ENCODE measurements around the gene RFX7. TPM values are rescaled to one million over a fixed set of nuclear protein-coding genes. Genes with fewer than 3 reads are reported as not detected.

Gene RFX7
- total and polyA plus RNA-seq, 2 of the 8 experiments (the other 6 are each of a cell fraction or from before 2014, with no cell fraction given), result 10.4 to 40.9 TPM

DNA sequence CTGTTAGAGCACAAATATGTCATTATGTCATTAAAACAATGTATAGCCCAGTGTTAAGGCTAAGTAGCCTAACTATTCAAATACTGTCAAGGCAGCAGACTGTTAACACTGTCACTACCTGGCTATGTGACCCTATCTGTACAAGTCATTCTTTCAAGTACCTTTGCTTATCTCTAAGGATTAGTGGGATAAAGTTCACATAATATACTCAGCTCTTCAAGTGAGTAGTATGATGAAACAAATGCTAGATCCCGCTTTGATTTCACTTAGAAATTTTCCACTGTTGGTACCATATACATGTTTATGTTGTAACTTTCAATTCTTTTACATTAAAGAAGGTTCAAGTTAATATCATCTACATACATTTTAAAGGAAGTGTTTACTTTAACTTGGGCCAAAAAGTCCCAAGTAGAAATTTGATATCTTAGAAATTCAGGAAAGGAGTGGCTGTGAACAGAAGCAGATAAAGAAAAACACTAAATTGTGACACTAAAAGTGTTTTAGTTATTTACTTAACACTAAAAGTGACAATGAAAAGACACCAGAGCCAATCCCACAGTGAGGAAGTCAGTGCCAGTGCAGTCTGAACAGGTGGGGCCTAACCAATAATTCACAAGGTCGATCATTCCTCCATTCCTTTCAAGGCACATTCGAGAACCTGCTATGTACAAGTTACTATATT lies 4.8 kb upstream of the RFX7 start:
- Histone ChIP-seq H3K79me2 (ENCODE audit: control insufficient read depth in 1 of 2, insufficient read depth in 2 of 2, low read length in 2 of 2) (no peaks in the 10 kb centered on the region), H4K91ac (replicated peaks; ENCODE audit: insufficient read length, low read length) (no peak overlapping the region), H3K36me3 (ENCODE audit: control insufficient read depth in 2 of 4, insufficient read depth in 4 of 4, low read length in 3 of 4) (no peaks in the 10 kb centered on the region), H3K9ac (replicated peaks in 1 of 4; ENCODE audit: extremely low read depth in 1 of 4, low read depth in 3 of 4, low read length in 3 of 4) (no peak overlapping the region), H2BK20ac (ENCODE audit: low read length) (no peak overlapping the region), H3K27me3 (replicated peaks in 1 of 4; ENCODE audit: control insufficient read depth in 3 of 4, extremely low read depth in 1 of 4, insufficient read depth in 3 of 4, low read length in 3 of 4) (no peaks in the 10 kb centered on the region), H4K5ac (ENCODE audit: insufficient read length, low read depth, low read length) (no peak overlapping the region), H3K14ac (ENCODE audit: insufficient read length) (no peak overlapping the region), H2AK5ac (ENCODE audit: low read depth, low read length) (no peak overlapping the region), H2BK120ac (replicated peaks; ENCODE audit: low read depth, low read length) (no peak overlapping the region), H3K23me2 (ENCODE audit: low read depth, low read length) (no peaks in the 10 kb centered on the region), H3K23ac (ENCODE audit: insufficient read length) (no peak overlapping the region), H2BK5ac (ENCODE audit: low read depth, low read length) (no peak overlapping the region), H3K4me2 (ENCODE audit: insufficient read depth in 1 of 2, low read depth in 2 of 2, low read length in 2 of 2) (no peak overlapping the region), H3K79me1 (ENCODE audit: low read depth, low read length) (no peaks in the 10 kb centered on the region), H3K18ac (ENCODE audit: extremely low read depth, low read length) (no peak overlapping the region), H2BK12ac (ENCODE audit: low read depth, low read length) (no peak overlapping the region), H3K9me3 (ENCODE audit: insufficient read depth in 2 of 2, low read depth in 1 of 2, low read length in 1 of 2) (no peaks in the 10 kb centered on the region), H2AFZ (ENCODE audit: low read length) (no peak overlapping the region), H4K20me1 (replicated peaks in 1 of 2; ENCODE audit: control insufficient read depth in 1 of 2, insufficient read depth in 2 of 2, low read length in 2 of 2) (no peaks in the 10 kb centered on the region), H2BK15ac (ENCODE audit: low read length) (no peak overlapping the region), H3K4ac (replicated peaks; ENCODE audit: insufficient read length, low read depth, low read length) (no peak overlapping the region), H3K27ac (ENCODE audit: low read depth, low read length) (no peak overlapping the region), H3K4me1 (replicated peaks in 1 of 4; ENCODE audit: control insufficient read depth in 3 of 4, insufficient read depth in 4 of 4, low read length in 3 of 4) (peaks cover 7 to 15% (median 11%) of the 10 kb centered on the region in 4 experiments; a peak in 6 of 7 replicates), H3K4me3 (ENCODE audit: extremely low read depth in 1 of 4, insufficient read depth in 2 of 4, low read depth in 3 of 4, low read length in 4 of 4) (no peak overlapping the region), H3K56ac (replicated peaks; ENCODE audit: insufficient read length, low read depth, low read length) (no peak overlapping the region), H4K8ac (ENCODE audit: extremely low read depth, insufficient read depth, low read length) (no peak overlapping the region)
- ChIA-PET POLR2A (ENCODE audit: partially characterized antibody) (no interaction called here), CTCF (ENCODE audit: partially characterized antibody) (interaction anchor here (0.8 to 7.5 kb wide), 18 partner anchors 9 to 621 kb away, joined by 3 to 119 read pairs (median 4); no protein-coding TSS in a partner anchor)
- DNase-seq (ENCODE audit: low read depth in 1 of 2, low spot score in 2 of 2), result no peak
- no peak for FAIRE-seq
- WGBS, 2 experiments (ENCODE audit: extremely low coverage in 1 of 2, insufficient coverage in 1 of 2, insufficient read length in 1 of 2, insufficient replicate concordance in 2 of 2, low coverage in 1 of 2, low lambda C conversion rate in 2 of 2, missing lambda C conversion rate in 1 of 2), result 76% methylated on average over 3 of the region's 3 CpGs; no CpG with 5 or more reads in 1 of the 2 experiments
- TF ChIP-seq, protein P1, sequence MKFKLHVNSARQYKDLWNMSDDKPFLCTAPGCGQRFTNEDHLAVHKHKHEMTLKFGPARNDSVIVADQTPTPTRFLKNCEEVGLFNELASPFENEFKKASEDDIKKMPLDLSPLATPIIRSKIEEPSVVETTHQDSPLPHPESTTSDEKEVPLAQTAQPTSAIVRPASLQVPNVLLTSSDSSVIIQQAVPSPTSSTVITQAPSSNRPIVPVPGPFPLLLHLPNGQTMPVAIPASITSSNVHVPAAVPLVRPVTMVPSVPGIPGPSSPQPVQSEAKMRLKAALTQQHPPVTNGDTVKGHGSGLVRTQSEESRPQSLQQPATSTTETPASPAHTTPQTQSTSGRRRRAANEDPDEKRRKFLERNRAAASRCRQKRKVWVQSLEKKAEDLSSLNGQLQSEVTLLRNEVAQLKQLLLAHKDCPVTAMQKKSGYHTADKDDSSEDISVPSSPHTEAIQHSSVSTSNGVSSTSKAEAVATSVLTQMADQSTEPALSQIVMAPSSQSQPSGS (IDR thresholded peaks at IDR 0.05; ENCODE audit: low read length), result no peak
- TF ChIP-seq, protein P2, sequence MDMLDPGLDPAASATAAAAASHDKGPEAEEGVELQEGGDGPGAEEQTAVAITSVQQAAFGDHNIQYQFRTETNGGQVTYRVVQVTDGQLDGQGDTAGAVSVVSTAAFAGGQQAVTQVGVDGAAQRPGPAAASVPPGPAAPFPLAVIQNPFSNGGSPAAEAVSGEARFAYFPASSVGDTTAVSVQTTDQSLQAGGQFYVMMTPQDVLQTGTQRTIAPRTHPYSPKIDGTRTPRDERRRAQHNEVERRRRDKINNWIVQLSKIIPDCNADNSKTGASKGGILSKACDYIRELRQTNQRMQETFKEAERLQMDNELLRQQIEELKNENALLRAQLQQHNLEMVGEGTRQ (IDR thresholded peaks at IDR 0.05; ENCODE audit: low read length), result no peak
- TF ChIP-seq EZH2 (IDR thresholded peaks at IDR 0.05; ENCODE audit: low read depth, low read length, severe bottlenecking) (no peak), POLR2A (IDR thresholded peaks at IDR 0.05; ENCODE audit: control extremely low read depth in 1 of 2, low read depth in 2 of 2, low read length in 2 of 2) (no peak), CBX8 (IDR thresholded peaks at IDR 0.05; ENCODE audit: borderline replicate concordance, low read depth, low read length) (no peak), TBP (IDR thresholded peaks at IDR 0.05; ENCODE audit: low read depth, low read length) (no peak), TAF1 (IDR thresholded peaks at IDR 0.05; ENCODE audit: low read depth, low read length) (no peak), ASH2L (IDR thresholded peaks at IDR 0.05; ENCODE audit: low read length) (no peak), GTF2F1 (IDR thresholded peaks at IDR 0.05; ENCODE audit: borderline replicate concordance, low read depth, low read length) (no peak)
- TF ChIP-seq, protein P3, sequence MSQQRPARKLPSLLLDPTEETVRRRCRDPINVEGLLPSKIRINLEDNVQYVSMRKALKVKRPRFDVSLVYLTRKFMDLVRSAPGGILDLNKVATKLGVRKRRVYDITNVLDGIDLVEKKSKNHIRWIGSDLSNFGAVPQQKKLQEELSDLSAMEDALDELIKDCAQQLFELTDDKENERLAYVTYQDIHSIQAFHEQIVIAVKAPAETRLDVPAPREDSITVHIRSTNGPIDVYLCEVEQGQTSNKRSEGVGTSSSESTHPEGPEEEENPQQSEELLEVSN (IDR thresholded peaks at IDR 0.05), result no peak

Data from H1 (cell line).